Calu3 (cell line): Measurements from ENCODE around the gene IL1RAPL2. TPM values are rescaled to one million over a fixed set of nuclear protein-coding genes. Genes with fewer than 3 reads are reported as not detected.
A peak's percentile ranks its signal among the peaks of the same experiment; 100 is the strongest.

ENCODE experiments used
- BruUV-seq: library from RNA; stranded (reverse); fragments of 400-500 nt; replicated peaks from 2 replicates; lab custom pipeline; 2021; lab: Mats Ljungman, UMichigan
- CTCF ChIA-PET: fragments of 300-600 bp; sonication (Branson Sonifier 250); formaldehyde crosslinking; loops from one replicate; lab custom pipeline; 2022; ENCODE audit warnings: antibody characterized with exemption; lab: Charles Lee
- DNase-seq: peaks from one replicate; pipeline ENCODE4 v3.0.0; 2022
- H3K27ac Mint-ChIP-seq: one replicate; pipeline ENCODE4 v1.8.0; 2022; ENCODE audit warnings: mixed read lengths; ENCODE audit not compliant: unreplicated experiment
- H3K27me3 Mint-ChIP-seq: one replicate; pipeline ENCODE4 v1.8.0; 2022; ENCODE audit warnings: mixed read lengths; ENCODE audit not compliant: unreplicated experiment
- H3K36me3 Mint-ChIP-seq: one replicate; pipeline ENCODE4 v1.8.0; 2022; ENCODE audit warnings: mild to moderate bottlenecking, moderate library complexity, mixed read lengths; ENCODE audit not compliant: insufficient read depth, unreplicated experiment
- H3K4me1 Mint-ChIP-seq: one replicate; pipeline ENCODE4 v1.8.0; 2022; ENCODE audit warnings: mild to moderate bottlenecking, low read depth, mixed read lengths; ENCODE audit not compliant: unreplicated experiment
- H3K4me3 Mint-ChIP-seq: one replicate; pipeline ENCODE4 v1.8.0; 2022; ENCODE audit warnings: mild to moderate bottlenecking, low read depth, moderate library complexity, mixed read lengths; ENCODE audit not compliant: unreplicated experiment
- H3K9me3 Mint-ChIP-seq: one replicate; pipeline ENCODE4 v1.8.0; 2022; ENCODE audit warnings: low read depth, mixed read lengths; ENCODE audit not compliant: unreplicated experiment
- CTCF ChIP-seq: fragments of 200-600 bp; IDR thresholded peaks from one replicate; pipeline ENCODE4 v1.8.0; 2022; ENCODE audit warnings: antibody characterized with exemption; ENCODE audit not compliant: unreplicated experiment
- intact Hi-C: fragments of 100-400 bp; cut with micrococcal nuclease; formaldehyde crosslinking; loops from one replicate; pipeline ENCODE4 v1.10.0; 2022; ENCODE audit not compliant: unreplicated experiment
- total RNA-seq: library from RNA; stranded (reverse); gene quantifications from 2 replicates; pipeline ENCODE4 v1.2.3, GENCODE V29; 2022

Gene IL1RAPL2
- total RNA-seq, 1 experiment from 2014 or later, result not detected

- H3K27me3 Mint-ChIP-seq, result peaks cover 57% of the 10 kb centered on the region
- no peaks in the 10 kb centered on the region for H3K9me3 Mint-ChIP-seq
- CTCF ChIA-PET, result no interaction called here
- no peak overlapping the region for H3K27ac Mint-ChIP-seq
- DNase-seq, result no peak
- TF ChIP-seq CTCF, result no peak
- no peaks in the 10 kb centered on the region for H3K4me1 Mint-ChIP-seq
- intact Hi-C loops, result loop anchor here (10.0 kb wide), 1 partner anchor 250 kb away; no protein-coding TSS in a partner anchor
- H3K4me3 Mint-ChIP-seq, result no peak overlapping the region
- H3K36me3 Mint-ChIP-seq, result peaks cover 5% of the 10 kb centered on the region
- no TSS peak for BruUV-seq
Observed at GRCh38 chrX:104564335-104564734, 1.7 kb upstream of the IL1RAPL2 start.

- CTCF ChIA-PET, result interaction anchor here (0.5 to 1.9 kb wide), 6 partner anchors 9 to 625 kb away, joined by 4 to 8 read pairs (median 4); no protein-coding TSS in a partner anchor
- Mint-ChIP-seq H3K4me3 (peak overlapping the region; percentile 76), H3K9me3 (no peaks in the 10 kb centered on the region), H3K36me3 (peaks cover 5% of the 10 kb centered on the region), H3K27me3 (peaks cover 65% of the 10 kb centered on the region), H3K27ac (no peak overlapping the region), H3K4me1 (no peaks in the 10 kb centered on the region)
- no peak for TF ChIP-seq CTCF
- intact Hi-C loops, result loop anchor here (5.0 to 10.0 kb wide), 2 partner anchors 102 to 250 kb away; no protein-coding TSS in a partner anchor
- DNase-seq, result no peak
- BruUV-seq, result no TSS peak
Observed at GRCh38 chrX:104564921-104565703, 887 bp upstream of the IL1RAPL2 start.

- intact Hi-C loops, result loop anchor here (1.0 to 10.0 kb wide), 4 partner anchors 100 to 356 kb away; no protein-coding TSS in a partner anchor
- peak; percentile 5 for DNase-seq
- H3K4me3 Mint-ChIP-seq, result peak overlapping the region; percentile 76
Observed at GRCh38 chrX:104566681-104567501, 892 bp downstream of the IL1RAPL2 start.

More at GRCh38 chrX:104566681-104567501, 892 bp downstream of the IL1RAPL2 start:
- Mint-ChIP-seq H3K36me3 (peaks cover 5% of the 10 kb centered on the region), H3K27me3 (peaks cover 83% of the 10 kb centered on the region), H3K27ac (no peak overlapping the region), H3K9me3 (no peaks in the 10 kb centered on the region), H3K4me1 (no peaks in the 10 kb centered on the region)
- no TSS peak for BruUV-seq
- no peak for TF ChIP-seq CTCF
- CTCF ChIA-PET, result interaction anchor here (1.6 to 1.9 kb wide), 2 partner anchors 145 to 356 kb away, joined by 4 to 8 read pairs; no protein-coding TSS in a partner anchor
